Osteoblast (primary cell): ENCODE measurements around the gene MYH14. TPM values are rescaled to one million over a fixed set of nuclear protein-coding genes. Genes with fewer than 3 reads are reported as not detected.

Source experiments
- DNase-seq: peaks from one replicate; pipeline ENCODE4 v3.0.0; 2011; ENCODE audit warnings: low spot score, mixed read lengths; ENCODE audit not compliant: insufficient read length; ENCODE audit errors: missing footprints
- H2AFZ ChIP-seq: 2 replicates; pipeline ENCODE4 v1.6.0; 2011; ENCODE audit warnings: mild to moderate bottlenecking, low read length
- H3K27ac ChIP-seq: 2 replicates; pipeline ENCODE4 v1.5.1; 2011; ENCODE audit warnings: mild to moderate bottlenecking, low read depth, low read length, moderate library complexity
- H3K27me3 ChIP-seq: 2 replicates; pipeline ENCODE4 v1.6.0; 2012; ENCODE audit warnings: mild to moderate bottlenecking, control low read depth, inconsistent platforms, low read length, moderate library complexity; ENCODE audit not compliant: insufficient read depth
- H3K36me3 ChIP-seq: 2 replicates; pipeline ENCODE4 v1.5.1; 2011; ENCODE audit warnings: mild to moderate bottlenecking, low read length, control low read depth, moderate library complexity; ENCODE audit not compliant: insufficient read depth
- H3K4me1 ChIP-seq: 2 replicates; pipeline ENCODE4 v1.5.1; 2011; ENCODE audit warnings: mild to moderate bottlenecking, low read length, control low read depth, moderate library complexity; ENCODE audit not compliant: insufficient read depth
- H3K4me2 ChIP-seq: 2 replicates; pipeline ENCODE4 v1.6.0; 2011; ENCODE audit warnings: mild to moderate bottlenecking, low read length; ENCODE audit not compliant: insufficient read depth
- H3K4me3 ChIP-seq: fragments of 200-600 bp; sonication (generic); 3 replicates; pipeline ENCODE4 v1.5.1; 2012; ENCODE audit warnings: mild to moderate bottlenecking, low read length, inconsistent platforms; ENCODE audit not compliant: insufficient read depth
- H3K79me2 ChIP-seq: 2 replicates; pipeline ENCODE4 v1.6.0; 2012; ENCODE audit warnings: mild to moderate bottlenecking, low read length, control low read depth, inconsistent platforms; ENCODE audit not compliant: insufficient read depth
- H3K9me3 ChIP-seq: 2 replicates; pipeline ENCODE4 v1.5.1; 2011; ENCODE audit warnings: low read depth, low read length, control low read depth
- H4K20me1 ChIP-seq: 2 replicates; pipeline ENCODE4 v1.6.0; 2012; ENCODE audit warnings: mild to moderate bottlenecking, low read length, control low read depth; ENCODE audit not compliant: insufficient read depth
- CTCF ChIP-seq: IDR thresholded peaks from 2 replicates; pipeline ENCODE4 v1.5.1; 2011; ENCODE audit warnings: mild to moderate bottlenecking, low read depth, low read length, moderate library complexity; ENCODE audit errors: extremely low read depth
- total RNA-seq: library from RNA; depleted of rRNA; stranded (reverse); fragments of >200 nt; gene quantifications from 2 replicates; pipeline ENCODE4 v1.2.3, GENCODE V29; 2012

The MYH14 gene
- total RNA-seq, 1 donor: not detected

DNA sequence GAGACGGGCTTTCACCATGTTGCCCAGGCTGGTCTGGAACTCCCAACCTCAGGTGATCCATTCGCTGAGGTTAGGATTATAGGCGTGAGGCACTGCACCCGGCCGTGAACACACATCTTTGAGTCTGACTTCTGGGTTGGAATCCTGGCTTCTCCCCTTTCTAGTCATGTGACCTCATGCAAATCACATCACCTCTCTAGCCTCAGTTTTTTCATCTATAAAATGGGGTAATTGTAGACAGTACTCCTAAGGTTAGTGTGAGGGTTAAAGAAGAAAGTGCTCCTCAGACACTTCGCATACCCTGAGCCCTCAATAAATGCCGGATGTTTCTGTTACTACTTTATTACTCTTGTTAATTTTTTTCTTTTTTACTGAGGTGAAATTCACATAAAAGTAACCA, 70.4 kb downstream of the MYH14 start:
- H4K20me1 ChIP-seq: no peaks in the 10 kb centered on the region
- no peak overlapping the region for H2AFZ ChIP-seq
- H3K4me1 ChIP-seq: no peaks in the 10 kb centered on the region
- no peaks in the 10 kb centered on the region for H3K36me3 ChIP-seq
- DNase-seq: no peak
- no peaks in the 10 kb centered on the region for H3K27me3 ChIP-seq
- no peak for TF ChIP-seq CTCF
- H3K4me3 ChIP-seq: no peak overlapping the region
- H3K27ac ChIP-seq: no peak overlapping the region
- no peak overlapping the region for H3K4me2 ChIP-seq
- no peaks in the 10 kb centered on the region for H3K9me3 ChIP-seq
- no peaks in the 10 kb centered on the region for H3K79me2 ChIP-seq

- Histone ChIP-seq H3K4me2 (no peak overlapping the region), H2AFZ (no peak overlapping the region), H3K36me3 (no peaks in the 10 kb centered on the region), H3K27ac (no peak overlapping the region), H4K20me1 (no peaks in the 10 kb centered on the region), H3K4me1 (no peaks in the 10 kb centered on the region), H3K79me2 (no peaks in the 10 kb centered on the region), H3K4me3 (no peak overlapping the region), H3K27me3 (no peaks in the 10 kb centered on the region), H3K9me3 (no peaks in the 10 kb centered on the region)
- TF ChIP-seq CTCF: no peak
- DNase-seq: no peak
Measured at GRCh38 chr19:50275577-50276368, 72.4 kb downstream of the MYH14 start.

DNA sequence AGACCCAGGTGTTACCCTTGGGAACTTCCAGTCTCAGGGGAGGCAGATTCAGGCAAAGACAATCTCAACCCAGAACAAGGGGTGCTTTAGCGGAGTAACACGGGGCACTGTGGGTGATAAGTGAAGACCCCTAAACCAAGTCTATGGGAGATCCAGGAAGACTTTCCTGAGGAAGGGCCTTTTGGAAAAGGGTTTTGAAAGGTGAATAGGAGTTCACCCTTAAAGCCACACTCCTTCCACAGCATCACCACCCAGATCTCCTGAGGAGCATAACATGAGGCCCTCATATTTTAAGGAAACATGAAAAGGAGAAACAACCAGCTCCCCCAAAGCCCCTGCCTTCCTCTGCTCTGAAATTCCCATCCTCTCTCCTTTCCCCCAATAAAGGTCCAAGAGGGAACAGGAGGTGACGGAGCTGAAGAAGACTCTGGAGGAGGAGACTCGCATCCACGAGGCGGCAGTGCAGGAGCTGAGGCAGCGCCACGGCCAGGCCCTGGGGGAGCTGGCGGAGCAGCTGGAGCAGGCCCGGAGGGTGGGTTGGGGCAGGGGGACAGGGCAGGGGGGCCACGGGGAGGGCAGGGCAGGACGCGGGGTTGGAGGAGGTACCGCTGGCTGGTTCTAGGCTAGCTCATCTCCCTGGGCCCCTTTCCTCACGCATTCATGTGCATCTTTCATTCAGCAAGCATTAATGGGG, 73.1 kb downstream of the MYH14 start:
- Histone ChIP-seq H3K4me2 (no peak overlapping the region), H3K36me3 (no peaks in the 10 kb centered on the region)

More for the DNA sequence above, 73.1 kb downstream of the MYH14 start:
- Histone ChIP-seq H2AFZ (no peak overlapping the region), H3K27ac (no peak overlapping the region), H3K4me3 (no peak overlapping the region), H3K79me2 (no peaks in the 10 kb centered on the region), H3K4me1 (no peaks in the 10 kb centered on the region), H3K9me3 (no peaks in the 10 kb centered on the region), H4K20me1 (no peaks in the 10 kb centered on the region), H3K27me3 (no peaks in the 10 kb centered on the region)
- no peak for DNase-seq
- TF ChIP-seq CTCF: no peak
